ENCODE data around the gene OR2M5.

OR2M5 gene

DNA sequence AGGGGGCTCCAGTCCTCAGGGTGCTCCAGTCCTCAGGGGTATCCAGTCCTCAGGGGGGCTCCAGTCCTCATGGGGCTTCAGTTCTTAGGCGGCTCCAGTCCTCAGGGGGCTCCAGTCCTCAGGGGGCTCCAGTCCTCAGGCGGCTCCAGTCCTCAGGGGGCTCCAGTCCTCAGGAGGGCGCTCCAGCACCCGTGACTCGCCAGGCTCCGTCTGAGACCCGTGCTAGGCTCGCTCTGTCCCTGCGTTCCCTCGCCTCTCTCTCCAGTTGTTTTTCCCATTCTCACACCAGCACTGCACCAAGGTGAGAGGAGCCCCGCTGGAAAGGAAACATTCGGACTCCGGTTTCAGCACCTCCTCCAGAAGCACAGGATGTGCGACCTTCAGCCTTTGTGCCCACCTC lies 20.2 kb downstream of the OR2M5 start:
- TF ChIP-seq, protein P1, sequence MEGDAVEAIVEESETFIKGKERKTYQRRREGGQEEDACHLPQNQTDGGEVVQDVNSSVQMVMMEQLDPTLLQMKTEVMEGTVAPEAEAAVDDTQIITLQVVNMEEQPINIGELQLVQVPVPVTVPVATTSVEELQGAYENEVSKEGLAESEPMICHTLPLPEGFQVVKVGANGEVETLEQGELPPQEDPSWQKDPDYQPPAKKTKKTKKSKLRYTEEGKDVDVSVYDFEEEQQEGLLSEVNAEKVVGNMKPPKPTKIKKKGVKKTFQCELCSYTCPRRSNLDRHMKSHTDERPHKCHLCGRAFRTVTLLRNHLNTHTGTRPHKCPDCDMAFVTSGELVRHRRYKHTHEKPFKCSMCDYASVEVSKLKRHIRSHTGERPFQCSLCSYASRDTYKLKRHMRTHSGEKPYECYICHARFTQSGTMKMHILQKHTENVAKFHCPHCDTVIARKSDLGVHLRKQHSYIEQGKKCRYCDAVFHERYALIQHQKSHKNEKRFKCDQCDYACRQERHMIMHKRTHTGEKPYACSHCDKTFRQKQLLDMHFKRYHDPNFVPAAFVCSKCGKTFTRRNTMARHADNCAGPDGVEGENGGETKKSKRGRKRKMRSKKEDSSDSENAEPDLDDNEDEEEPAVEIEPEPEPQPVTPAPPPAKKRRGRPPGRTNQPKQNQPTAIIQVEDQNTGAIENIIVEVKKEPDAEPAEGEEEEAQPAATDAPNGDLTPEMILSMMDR (IDR thresholded peaks at IDR 0.05; ENCODE audit: low read depth, low read length, missing control alignments), result no peak
- no peak for DNase-seq (ENCODE audit: low read depth)
- H3K4me3 ChIP-seq (ENCODE audit: low read depth, low read length), result no peak overlapping the region

DNA sequence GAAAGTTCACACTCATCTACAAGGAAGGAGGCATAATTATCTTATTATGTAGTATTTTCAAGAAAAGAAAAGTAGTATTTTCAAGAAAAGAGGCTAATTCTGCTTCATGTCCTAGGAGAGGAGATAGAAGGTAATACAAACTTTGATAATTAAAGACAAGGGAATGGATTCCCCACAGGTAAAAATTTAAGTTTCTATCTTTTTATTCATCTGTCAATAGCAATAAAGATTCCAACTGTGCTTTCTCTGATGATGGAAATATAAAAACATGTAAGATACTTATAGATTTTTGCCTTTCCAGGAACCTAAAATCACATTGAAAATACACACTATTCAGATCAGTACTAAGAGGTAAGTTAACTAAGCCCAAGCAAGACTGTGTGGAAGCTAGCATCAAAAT lies 29.6 kb downstream of the OR2M5 start, which contains the start of gene OR2M2:
TSS of gene OR2M2 (plus strand) at position 301 of the 400 bp plus-strand sequence. CDS start 5,165 bp downstream, outside the sequence.
- no peak within 1 kb of the TSS for H3K4me3 ChIP-seq (ENCODE audit: low read depth, low read length)
- DNase-seq (ENCODE audit: low read depth), result no peak
- TF ChIP-seq, protein P1 (IDR thresholded peaks at IDR 0.05; ENCODE audit: low read depth, low read length, missing control alignments), result no peak

DNA sequence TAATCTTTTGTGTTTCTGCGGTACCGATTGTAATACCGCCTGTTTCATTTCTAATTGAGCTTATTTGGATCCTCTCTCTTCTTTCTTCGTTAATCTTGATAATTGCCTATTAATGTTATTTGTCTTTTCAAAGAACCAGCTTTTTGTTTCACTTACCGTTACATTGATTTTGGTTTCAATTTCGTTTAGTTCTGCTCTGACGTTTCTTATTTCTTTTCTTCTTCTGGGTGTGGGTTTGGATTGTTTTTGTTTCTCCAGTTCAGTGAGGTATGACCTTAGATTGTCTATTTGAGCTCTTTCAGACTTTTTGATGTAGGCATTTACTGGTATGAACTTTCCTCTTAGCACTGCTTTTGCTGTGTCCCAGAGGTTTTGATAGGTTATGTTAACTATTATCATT lies 39.0 kb downstream of the OR2M5 start:
- H3K4me3 ChIP-seq (ENCODE audit: low read depth, low read length), result no peak overlapping the region
- no peak for DNase-seq (ENCODE audit: low read depth)
- TF ChIP-seq, protein P1 (IDR thresholded peaks at IDR 0.05; ENCODE audit: low read depth, low read length, missing control alignments), result no peak

GRCh38 chr1:248187363-248187762 lies 42.4 kb downstream of the OR2M5 start:
- TF ChIP-seq, protein P1 (IDR thresholded peaks at IDR 0.05; ENCODE audit: low read depth, low read length, missing control alignments), result no peak
- no peak overlapping the region for H3K4me3 ChIP-seq (ENCODE audit: low read depth, low read length)
- DNase-seq (ENCODE audit: low read depth), result no peak

GRCh38 chr1:248189026-248189425 lies 44.1 kb downstream of the OR2M5 start:
- no peak for DNase-seq (ENCODE audit: low read depth)
- TF ChIP-seq, protein P1 (IDR thresholded peaks at IDR 0.05; ENCODE audit: low read depth, low read length, missing control alignments), result no peak
- H3K4me3 ChIP-seq (ENCODE audit: low read depth, low read length), result no peak overlapping the region

GRCh38 chr1:248194117-248194516 lies 49.2 kb downstream of the OR2M5 start:
- DNase-seq (ENCODE audit: low read depth), result no peak
- TF ChIP-seq, protein P1 (IDR thresholded peaks at IDR 0.05; ENCODE audit: low read depth, low read length, missing control alignments), result no peak
- no peak overlapping the region for H3K4me3 ChIP-seq (ENCODE audit: low read depth, low read length)

All from GM12864 (cell line).